ENCODE results near the gene EFCAB11.
"Not testable (repeated sequence)": the region's sequence is repeated elsewhere in the genome, so short reads cannot be mapped to it uniquely, and the experiment has no call there.

The EFCAB11 gene

GRCh38 chr14:89911010-89911919 lies 43.3 kb downstream of the EFCAB11 start:
- no peak for DNase-seq (ENCODE audit: low read depth)

- DNase-seq (ENCODE audit: low read depth): no peak
These were observed 43.9 kb downstream of the EFCAB11 start for GRCh38 chr14:89910691-89911009.

- no peak for DNase-seq (ENCODE audit: low read depth)
These were observed 44.9 kb downstream of the EFCAB11 start for GRCh38 chr14:89909586-89909985.

GRCh38 chr14:89908712-89909450 lies 45.6 kb downstream of the EFCAB11 start:
- no peak for DNase-seq (ENCODE audit: low read depth)

- DNase-seq (ENCODE audit: low read depth): no peak
These were observed 46.9 kb downstream of the EFCAB11 start for GRCh38 chr14:89907655-89908054.

GRCh38 chr14:89906000-89906399 lies 48.5 kb downstream of the EFCAB11 start:
- no peak for DNase-seq (ENCODE audit: low read depth)

- DNase-seq (ENCODE audit: low read depth): no peak
These were observed 51.1 kb downstream of the EFCAB11 start for GRCh38 chr14:89903340-89903952.

- DNase-seq (ENCODE audit: low read depth): no peak
These were observed 51.6 kb downstream of the EFCAB11 start for GRCh38 chr14:89902881-89903280.

- no peak for DNase-seq (ENCODE audit: low read depth)
These were observed 53.7 kb downstream of the EFCAB11 start for GRCh38 chr14:89900802-89901201.

- no peak for DNase-seq (ENCODE audit: low read depth)
These were observed 54.4 kb downstream of the EFCAB11 start for GRCh38 chr14:89899917-89900663.

GRCh38 chr14:89899291-89899690 lies 55.2 kb downstream of the EFCAB11 start:
- DNase-seq (ENCODE audit: low read depth): no peak

GRCh38 chr14:89893388-89893787 lies 61.1 kb downstream of the EFCAB11 start:
- DNase-seq (ENCODE audit: low read depth): not testable (repeated sequence)

GRCh38 chr14:89892953-89893352 lies 61.6 kb downstream of the EFCAB11 start:
- no peak for DNase-seq (ENCODE audit: low read depth)

- not testable (repeated sequence) for DNase-seq (ENCODE audit: low read depth)
These were observed 62.8 kb downstream of the EFCAB11 start for GRCh38 chr14:89891721-89892120.

- DNase-seq (ENCODE audit: low read depth): no peak
These were observed 63.5 kb downstream of the EFCAB11 start for GRCh38 chr14:89891055-89891454.

- no peak for DNase-seq (ENCODE audit: low read depth)
These were observed 63.9 kb downstream of the EFCAB11 start for GRCh38 chr14:89890589-89890988.

GRCh38 chr14:89889626-89890025 lies 64.9 kb downstream of the EFCAB11 start:
- DNase-seq (ENCODE audit: low read depth): no peak

- no peak for DNase-seq (ENCODE audit: low read depth)
These were observed 69.8 kb downstream of the EFCAB11 start for GRCh38 chr14:89884761-89885160.

- DNase-seq (ENCODE audit: low read depth): no peak
These were observed 72.7 kb downstream of the EFCAB11 start for GRCh38 chr14:89881839-89882238.

- not testable (repeated sequence) for DNase-seq (ENCODE audit: low read depth)
These were observed 80.4 kb downstream of the EFCAB11 start for GRCh38 chr14:89874091-89874490.

GRCh38 chr14:89870316-89870715 lies 84.2 kb downstream of the EFCAB11 start:
- DNase-seq (ENCODE audit: low read depth): no peak

GRCh38 chr14:89869606-89870005 lies 84.9 kb downstream of the EFCAB11 start:
- no peak for DNase-seq (ENCODE audit: low read depth)
